ENCODE measurements around the gene NOMO2. TPM values are rescaled to one million over a fixed set of nuclear protein-coding genes. Genes with fewer than 3 reads are reported as not detected.
"Not testable (repeated sequence)": the region's sequence is repeated elsewhere in the genome, so short reads cannot be mapped to it uniquely, and the experiment has no call there.

Gene NOMO2, protein sequence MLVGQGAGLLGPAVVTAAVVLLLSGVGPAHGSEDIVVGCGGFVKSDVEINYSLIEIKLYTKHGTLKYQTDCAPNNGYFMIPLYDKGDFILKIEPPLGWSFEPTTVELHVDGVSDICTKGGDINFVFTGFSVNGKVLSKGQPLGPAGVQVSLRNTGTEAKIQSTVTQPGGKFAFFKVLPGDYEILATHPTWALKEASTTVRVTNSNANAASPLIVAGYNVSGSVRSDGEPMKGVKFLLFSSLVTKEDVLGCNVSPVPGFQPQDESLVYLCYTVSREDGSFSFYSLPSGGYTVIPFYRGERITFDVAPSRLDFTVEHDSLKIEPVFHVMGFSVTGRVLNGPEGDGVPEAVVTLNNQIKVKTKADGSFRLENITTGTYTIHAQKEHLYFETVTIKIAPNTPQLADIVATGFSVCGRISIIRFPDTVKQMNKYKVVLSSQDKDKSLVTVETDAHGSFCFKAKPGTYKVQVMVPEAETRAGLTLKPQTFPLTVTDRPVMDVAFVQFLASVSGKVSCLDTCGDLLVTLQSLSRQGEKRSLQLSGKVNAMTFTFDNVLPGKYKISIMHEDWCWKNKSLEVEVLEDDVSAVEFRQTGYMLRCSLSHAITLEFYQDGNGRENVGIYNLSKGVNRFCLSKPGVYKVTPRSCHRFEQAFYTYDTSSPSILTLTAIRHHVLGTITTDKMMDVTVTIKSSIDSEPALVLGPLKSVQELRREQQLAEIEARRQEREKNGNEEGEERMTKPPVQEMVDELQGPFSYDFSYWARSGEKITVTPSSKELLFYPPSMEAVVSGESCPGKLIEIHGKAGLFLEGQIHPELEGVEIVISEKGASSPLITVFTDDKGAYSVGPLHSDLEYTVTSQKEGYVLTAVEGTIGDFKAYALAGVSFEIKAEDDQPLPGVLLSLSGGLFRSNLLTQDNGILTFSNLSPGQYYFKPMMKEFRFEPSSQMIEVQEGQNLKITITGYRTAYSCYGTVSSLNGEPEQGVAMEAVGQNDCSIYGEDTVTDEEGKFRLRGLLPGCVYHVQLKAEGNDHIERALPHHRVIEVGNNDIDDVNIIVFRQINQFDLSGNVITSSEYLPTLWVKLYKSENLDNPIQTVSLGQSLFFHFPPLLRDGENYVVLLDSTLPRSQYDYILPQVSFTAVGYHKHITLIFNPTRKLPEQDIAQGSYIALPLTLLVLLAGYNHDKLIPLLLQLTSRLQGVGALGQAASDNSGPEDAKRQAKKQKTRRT
- total RNA-seq (37.3 TPM), polyA plus RNA-seq (50.4 TPM)
- long read RNA-seq, donor 1: 0 reads
- long read RNA-seq, donor 2: 0 reads
- long read RNA-seq, donor 3, full-length matches to known transcripts: 5 of 10 reads
- long read RNA-seq, donor 3, partial matches to known transcripts: 5 of 10 reads
- long read RNA-seq, donor 3, other reads (novel, unspliced or antisense): 0 of 10 reads
- long read RNA-seq, donor 4, full-length matches to known transcripts: 2 of 2 reads
- long read RNA-seq, donor 4, partial matches to known transcripts: 0 of 2 reads
- long read RNA-seq, donor 4, other reads (novel, unspliced or antisense): 0 of 2 reads
- long read RNA-seq, donor 5, full-length matches to known transcripts: 5 of 5 reads
- long read RNA-seq, donor 5, partial matches to known transcripts: 0 of 5 reads
- long read RNA-seq, donor 5, other reads (novel, unspliced or antisense): 0 of 5 reads
- long read RNA-seq, donor 6, full-length matches to known transcripts: 3 of 3 reads
- long read RNA-seq, donor 6, partial matches to known transcripts: 0 of 3 reads
- long read RNA-seq, donor 6, other reads (novel, unspliced or antisense): 0 of 3 reads
- long read RNA-seq, donor 7, full-length matches to known transcripts: 4 of 4 reads
- long read RNA-seq, donor 7, partial matches to known transcripts: 0 of 4 reads
- long read RNA-seq, donor 7, other reads (novel, unspliced or antisense): 0 of 4 reads
- long read RNA-seq, donor 8, full-length matches to known transcripts: 3 of 3 reads
- long read RNA-seq, donor 8, partial matches to known transcripts: 0 of 3 reads
- long read RNA-seq, donor 8, other reads (novel, unspliced or antisense): 0 of 3 reads
- long read RNA-seq, donor 9, full-length matches to known transcripts: 1 of 1 reads
- long read RNA-seq, donor 9, partial matches to known transcripts: 0 of 1 reads
- long read RNA-seq, donor 9, other reads (novel, unspliced or antisense): 0 of 1 reads
- long read RNA-seq, donor 10, full-length matches to known transcripts: 3 of 3 reads
- long read RNA-seq, donor 10, partial matches to known transcripts: 0 of 3 reads
- long read RNA-seq, donor 10, other reads (novel, unspliced or antisense): 0 of 3 reads

DNA sequence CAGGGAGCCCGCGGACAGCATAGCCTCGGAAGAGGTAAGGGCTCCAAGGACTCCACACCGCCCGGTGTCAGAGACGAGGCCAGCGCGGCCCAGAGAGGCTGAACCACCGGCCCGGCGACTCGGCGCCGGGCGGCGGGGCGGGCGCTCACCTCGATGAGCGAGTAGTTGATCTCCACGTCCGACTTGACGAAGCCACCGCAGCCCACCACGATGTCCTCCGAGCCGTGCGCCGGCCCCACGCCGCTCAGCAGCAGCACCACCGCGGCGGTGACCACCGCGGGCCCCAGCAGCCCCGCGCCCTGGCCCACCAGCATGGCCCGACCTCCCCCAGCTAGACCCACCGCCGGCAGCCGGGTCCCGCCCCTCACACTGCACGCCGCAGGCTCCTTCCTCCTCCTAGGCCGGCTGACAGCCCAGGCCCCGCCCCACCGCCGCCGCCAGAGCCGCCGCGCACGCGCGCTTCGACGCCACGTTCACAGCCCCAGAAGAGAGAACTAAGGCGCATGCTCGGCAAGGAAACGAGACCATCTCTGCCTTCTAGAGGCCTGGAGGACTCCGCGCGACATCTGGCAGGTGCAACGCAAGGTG lies at the start of gene NOMO2:
Gene NOMO2, minus strand, starts transcription at position 371 of the 588 bp plus-strand sequence. Its CDS starts 57 bp downstream, at position 314.
- H3K9me3 ChIP-seq (ENCODE audit: control insufficient read depth in 2 of 2, insufficient read depth in 1 of 2, low read length in 1 of 2); H3K36me3 ChIP-seq (ENCODE audit: control insufficient read depth in 2 of 2, insufficient read depth in 2 of 2, low read length in 1 of 2); H3K4me1 ChIP-seq (ENCODE audit: control insufficient read depth in 2 of 2, insufficient read depth in 2 of 2, low read length in 2 of 2); H3K27me3 ChIP-seq (ENCODE audit: control insufficient read depth in 2 of 2, insufficient read depth in 1 of 2, low read length in 1 of 2); H3K27ac ChIP-seq (ENCODE audit: low read depth in 1 of 2, low read length in 1 of 2): not testable (repeated sequence)
- H3K4me3 ChIP-seq (ENCODE audit: low read length in 2 of 2): peak within 1 kb of the TSS; percentile 20 to 48
- WGBS: under 1% methylated on average over 48 of the region's 66 CpGs
- peak in 1 of 9 donors; percentile 1 for DNase-seq (ENCODE audit: low read depth in 6 of 9, low spot score in 9 of 9)

- H3K9me3 ChIP-seq (ENCODE audit: control insufficient read depth in 2 of 2, insufficient read depth in 1 of 2, low read length in 1 of 2); DNase-seq (ENCODE audit: low read depth in 6 of 9, low spot score in 9 of 9): not testable (repeated sequence)
- WGBS: 90% methylated on average over 3 of the region's 4 CpGs
These were observed 48.4 kb upstream of the NOMO2 start for GRCh38 chr16:18610147-18610803.

DNA sequence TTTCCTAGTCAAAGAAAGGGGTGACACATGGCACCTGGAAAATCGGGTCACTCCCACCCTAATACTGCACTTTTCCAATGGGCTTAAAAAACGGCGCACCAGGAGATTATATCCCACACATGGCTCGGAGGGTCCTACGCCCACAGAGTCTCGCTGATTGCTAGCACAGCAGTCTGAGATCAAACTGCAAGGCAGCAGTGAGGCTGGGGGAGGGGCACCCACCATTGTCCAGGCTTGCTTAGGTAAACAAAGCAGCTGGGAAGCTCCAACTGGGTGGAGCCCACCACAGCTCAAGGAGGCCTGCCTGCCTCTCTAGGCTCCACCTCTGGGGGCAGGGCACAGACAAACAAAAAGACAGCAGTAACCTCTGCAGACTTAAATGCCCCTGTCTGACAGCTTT lies 46.4 kb upstream of the NOMO2 start:
- WGBS: 92% methylated on average over 6 of the region's 6 CpGs
- not testable (repeated sequence) for DNase-seq (ENCODE audit: low read depth in 6 of 9, low spot score in 9 of 9); H3K4me1 ChIP-seq (ENCODE audit: control insufficient read depth in 2 of 2, insufficient read depth in 2 of 2, low read length in 2 of 2); H3K9me3 ChIP-seq (ENCODE audit: control insufficient read depth in 2 of 2, insufficient read depth in 1 of 2, low read length in 1 of 2); H3K27ac ChIP-seq (ENCODE audit: low read depth in 1 of 2, low read length in 1 of 2); H3K36me3 ChIP-seq (ENCODE audit: control insufficient read depth in 2 of 2, insufficient read depth in 2 of 2, low read length in 1 of 2); H3K27me3 ChIP-seq (ENCODE audit: control insufficient read depth in 2 of 2, insufficient read depth in 1 of 2, low read length in 1 of 2); H3K4me3 ChIP-seq (ENCODE audit: low read length in 2 of 2)

More at GRCh38 chr16:18610147-18610803, 48.4 kb upstream of the NOMO2 start:
- H3K27me3 ChIP-seq (ENCODE audit: control insufficient read depth in 2 of 2, insufficient read depth in 1 of 2, low read length in 1 of 2); H3K4me3 ChIP-seq (ENCODE audit: low read length in 2 of 2); H3K27ac ChIP-seq (ENCODE audit: low read depth in 1 of 2, low read length in 1 of 2); H3K4me1 ChIP-seq (ENCODE audit: control insufficient read depth in 2 of 2, insufficient read depth in 2 of 2, low read length in 2 of 2); H3K36me3 ChIP-seq (ENCODE audit: control insufficient read depth in 2 of 2, insufficient read depth in 2 of 2, low read length in 1 of 2): not testable (repeated sequence)

DNA sequence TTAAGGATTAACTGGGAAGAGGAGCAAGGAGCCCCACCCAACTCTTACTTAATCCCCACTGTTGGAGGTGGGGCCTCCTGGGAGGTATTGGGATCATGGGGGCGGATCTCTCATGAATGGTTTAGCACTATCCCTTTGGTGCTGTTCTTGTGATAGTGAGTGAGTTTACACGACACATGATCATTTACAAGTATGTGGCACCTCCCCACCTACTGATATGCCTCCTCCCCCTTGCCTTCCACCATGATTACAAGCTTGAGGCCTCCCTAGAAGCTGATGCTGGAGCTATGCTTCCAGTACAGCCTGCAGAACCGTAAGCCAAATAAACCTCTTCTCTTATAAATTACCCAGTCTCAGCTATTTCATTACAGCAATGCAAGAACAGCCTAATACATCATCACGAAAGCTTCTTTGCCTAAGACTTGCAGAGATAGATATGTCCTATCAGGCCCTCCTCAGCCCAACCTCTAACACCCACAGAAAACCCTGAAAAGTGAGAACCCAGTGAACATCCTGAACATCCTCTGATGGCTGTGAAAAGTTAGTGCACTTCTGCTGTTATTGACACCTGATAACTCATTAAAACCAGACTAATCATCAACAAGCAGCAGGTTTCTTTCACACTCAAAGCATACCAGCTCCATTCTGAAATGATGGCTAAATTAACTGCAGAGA lies 41.8 kb upstream of the NOMO2 start:
- not testable (repeated sequence) for H3K27ac ChIP-seq (ENCODE audit: low read depth in 1 of 2, low read length in 1 of 2); DNase-seq (ENCODE audit: low read depth in 6 of 9, low spot score in 9 of 9); H3K9me3 ChIP-seq (ENCODE audit: control insufficient read depth in 2 of 2, insufficient read depth in 1 of 2, low read length in 1 of 2); H3K4me3 ChIP-seq (ENCODE audit: low read length in 2 of 2); H3K27me3 ChIP-seq (ENCODE audit: control insufficient read depth in 2 of 2, insufficient read depth in 1 of 2, low read length in 1 of 2); H3K36me3 ChIP-seq (ENCODE audit: control insufficient read depth in 2 of 2, insufficient read depth in 2 of 2, low read length in 1 of 2); H3K4me1 ChIP-seq (ENCODE audit: control insufficient read depth in 2 of 2, insufficient read depth in 2 of 2, low read length in 2 of 2)
- 100% methylated on average over 1 of the region's 4 CpGs for WGBS

DNA sequence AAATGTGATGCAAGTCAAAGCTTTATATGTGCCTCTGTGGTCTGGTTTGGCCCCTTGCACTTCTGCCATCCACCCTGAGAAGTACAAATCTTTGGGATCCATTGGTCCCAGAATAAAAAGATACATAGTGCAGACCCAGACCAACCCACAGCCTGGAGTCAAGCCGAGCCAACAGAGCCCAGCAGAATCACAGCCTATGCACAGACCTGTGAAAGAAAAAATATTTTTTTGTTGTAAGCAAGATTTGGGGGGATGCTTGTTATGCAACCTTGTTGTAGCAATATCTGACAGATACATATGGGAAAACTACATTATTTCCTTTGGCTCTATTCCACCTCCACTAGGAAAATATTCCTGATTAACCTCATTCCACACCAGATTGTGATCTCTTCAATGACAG lies 36.7 kb upstream of the NOMO2 start:
- not testable (repeated sequence) for H3K36me3 ChIP-seq (ENCODE audit: control insufficient read depth in 2 of 2, insufficient read depth in 2 of 2, low read length in 1 of 2); H3K27me3 ChIP-seq (ENCODE audit: control insufficient read depth in 2 of 2, insufficient read depth in 1 of 2, low read length in 1 of 2); H3K27ac ChIP-seq (ENCODE audit: low read depth in 1 of 2, low read length in 1 of 2); H3K9me3 ChIP-seq (ENCODE audit: control insufficient read depth in 2 of 2, insufficient read depth in 1 of 2, low read length in 1 of 2); H3K4me3 ChIP-seq (ENCODE audit: low read length in 2 of 2); H3K4me1 ChIP-seq (ENCODE audit: control insufficient read depth in 2 of 2, insufficient read depth in 2 of 2, low read length in 2 of 2); DNase-seq (ENCODE audit: low read depth in 6 of 9, low spot score in 9 of 9)
- WGBS: 98% methylated on average over 1 of the region's 1 CpG

GRCh38 chr16:18597734-18598133 lies 35.8 kb upstream of the NOMO2 start:
- 83% methylated on average over 2 of the region's 2 CpGs for WGBS

DNA sequence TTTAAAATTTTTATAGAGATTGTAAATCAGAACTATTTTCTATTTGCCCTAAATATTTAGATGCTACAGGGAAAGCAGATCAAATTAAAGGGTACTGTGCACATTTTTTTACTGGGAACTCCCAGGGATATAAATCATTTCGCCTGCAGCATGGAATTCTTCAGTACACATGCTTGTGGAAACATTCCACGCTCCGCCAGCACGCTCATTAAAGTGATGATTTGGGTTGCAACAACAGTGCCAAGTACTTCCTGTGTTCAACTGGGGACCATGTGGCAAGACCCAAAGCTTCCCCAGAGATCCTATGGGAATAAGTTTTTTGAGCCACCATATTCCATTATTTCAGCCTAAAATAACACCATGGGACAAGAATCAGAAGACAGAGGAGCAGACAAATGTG lies 35.4 kb upstream of the NOMO2 start:
- H3K4me1 ChIP-seq (ENCODE audit: control insufficient read depth in 2 of 2, insufficient read depth in 2 of 2, low read length in 2 of 2); H3K27me3 ChIP-seq (ENCODE audit: control insufficient read depth in 2 of 2, insufficient read depth in 1 of 2, low read length in 1 of 2); H3K4me3 ChIP-seq (ENCODE audit: low read length in 2 of 2); H3K9me3 ChIP-seq (ENCODE audit: control insufficient read depth in 2 of 2, insufficient read depth in 1 of 2, low read length in 1 of 2); H3K36me3 ChIP-seq (ENCODE audit: control insufficient read depth in 2 of 2, insufficient read depth in 2 of 2, low read length in 1 of 2); DNase-seq (ENCODE audit: low read depth in 6 of 9, low spot score in 9 of 9); H3K27ac ChIP-seq (ENCODE audit: low read depth in 1 of 2, low read length in 1 of 2): not testable (repeated sequence)
- WGBS: 90% methylated on average over 4 of the region's 4 CpGs

More at GRCh38 chr16:18597734-18598133, 35.8 kb upstream of the NOMO2 start:
- not testable (repeated sequence) for H3K27ac ChIP-seq (ENCODE audit: low read depth in 1 of 2, low read length in 1 of 2); H3K27me3 ChIP-seq (ENCODE audit: control insufficient read depth in 2 of 2, insufficient read depth in 1 of 2, low read length in 1 of 2); H3K36me3 ChIP-seq (ENCODE audit: control insufficient read depth in 2 of 2, insufficient read depth in 2 of 2, low read length in 1 of 2); DNase-seq (ENCODE audit: low read depth in 6 of 9, low spot score in 9 of 9); H3K9me3 ChIP-seq (ENCODE audit: control insufficient read depth in 2 of 2, insufficient read depth in 1 of 2, low read length in 1 of 2); H3K4me1 ChIP-seq (ENCODE audit: control insufficient read depth in 2 of 2, insufficient read depth in 2 of 2, low read length in 2 of 2); H3K4me3 ChIP-seq (ENCODE audit: low read length in 2 of 2)

Data from thymus (tissue), 14 donors.